HG02970 (cell line): ENCODE results near the gene OR4A16.

ENCODE experiments used
- ATAC-seq: cut with Tn5 transposase; IDR thresholded peaks from one replicate; pipeline ENCODE4 v1.9.1; 2021; ENCODE audit warnings: mild to moderate bottlenecking, moderate library complexity, moderate number of reproducible peaks; ENCODE audit not compliant: unreplicated experiment, low FRiP score

OR4A16 gene, protein sequence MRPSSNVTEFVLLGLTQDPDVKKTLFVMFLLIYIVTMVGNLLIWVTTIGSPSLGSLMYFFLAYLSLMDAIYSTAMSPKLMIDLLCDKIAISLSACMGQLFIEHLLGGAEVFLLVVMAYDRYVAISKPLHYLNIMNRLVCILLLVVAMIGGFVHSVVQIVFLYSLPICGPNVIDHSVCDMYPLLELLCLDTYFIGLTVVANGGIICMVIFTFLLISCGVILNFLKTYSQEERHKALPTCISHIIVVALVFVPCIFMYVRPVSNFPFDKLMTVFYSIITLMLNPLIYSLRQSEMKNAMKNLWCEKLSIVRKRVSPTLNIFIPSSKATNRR

DNA sequence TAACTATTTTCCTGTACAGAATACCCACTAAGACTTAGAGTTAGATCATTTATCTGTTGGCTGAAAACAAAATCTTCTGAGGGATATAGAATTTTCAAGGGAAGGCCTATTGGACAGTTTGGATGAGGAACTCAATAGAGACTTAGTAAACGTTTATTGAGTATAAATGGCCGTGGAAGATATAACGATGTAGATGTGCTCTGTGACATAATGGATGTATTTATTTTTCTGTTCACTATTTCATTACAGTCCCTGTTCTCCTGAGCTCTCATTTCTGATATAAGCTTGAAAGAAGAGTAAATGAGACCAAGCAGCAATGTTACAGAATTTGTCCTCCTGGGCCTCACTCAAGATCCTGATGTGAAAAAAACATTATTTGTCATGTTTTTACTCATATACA is at the start of gene OR4A16:
TSS of gene OR4A16 (plus strand) at position 301 of the 400 bp plus-strand sequence. CDS start at position 301, 0 bp downstream.
- ATAC-seq = no peak

DNA sequence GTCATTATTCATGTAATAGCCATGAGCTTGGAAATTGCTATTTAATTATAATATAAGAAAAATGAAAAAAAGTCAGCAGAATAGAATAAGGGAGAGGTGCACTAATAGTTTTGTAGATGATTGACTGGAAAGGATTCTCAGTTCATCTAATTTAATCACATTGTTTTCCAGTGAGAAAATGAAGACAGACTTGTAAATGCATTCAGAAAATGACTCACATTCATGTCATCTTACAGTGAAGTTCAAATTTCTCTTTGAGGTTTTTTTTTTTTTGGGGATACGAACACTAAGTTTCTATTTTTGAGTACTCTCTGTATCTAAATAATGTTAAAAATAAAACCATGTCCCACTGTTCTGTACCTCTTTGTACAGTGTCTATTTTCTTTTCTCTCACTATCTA is 18.5 kb upstream of the OR4A16 start:
- ATAC-seq = no peak

DNA sequence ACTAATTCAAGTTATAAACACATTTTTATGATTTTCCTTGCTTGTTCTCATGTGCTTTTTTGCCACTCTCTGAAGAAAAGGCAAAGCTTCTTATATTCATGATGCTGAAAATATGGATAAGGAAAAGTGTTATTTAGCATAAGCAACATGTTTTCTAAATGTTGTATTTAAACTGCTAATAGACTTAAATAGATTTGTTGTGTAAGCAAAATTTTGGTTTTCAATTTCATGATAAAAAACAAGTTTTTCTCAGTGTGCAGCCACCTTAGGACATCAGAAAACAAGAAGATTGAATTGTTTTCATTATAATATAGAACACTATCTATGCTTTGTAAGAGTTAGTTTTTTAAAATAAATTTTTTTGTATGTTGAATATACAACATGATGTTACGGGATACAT is 2.3 kb downstream of the OR4A16 start:
- no peak for ATAC-seq

DNA sequence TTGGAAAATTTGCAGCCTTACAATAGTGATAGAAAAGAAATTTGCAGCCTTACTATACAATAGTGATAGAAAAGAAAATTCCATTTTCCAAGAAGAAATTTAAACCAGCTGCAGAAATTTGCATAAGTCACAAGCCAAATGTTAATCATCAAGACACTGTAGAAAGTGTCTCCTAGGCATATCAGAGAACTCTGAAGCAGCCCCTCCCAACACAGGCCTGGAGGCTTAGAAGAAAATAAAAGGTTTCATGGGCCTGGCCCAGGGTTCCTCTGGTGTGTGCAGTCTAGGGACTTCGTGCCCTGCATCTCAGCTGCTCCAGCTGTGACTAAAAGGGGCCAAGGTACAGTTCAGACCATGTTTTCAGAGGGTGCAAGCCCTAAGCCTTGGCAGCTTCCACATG is 6.0 kb downstream of the OR4A16 start:
- ATAC-seq = no peak

DNA sequence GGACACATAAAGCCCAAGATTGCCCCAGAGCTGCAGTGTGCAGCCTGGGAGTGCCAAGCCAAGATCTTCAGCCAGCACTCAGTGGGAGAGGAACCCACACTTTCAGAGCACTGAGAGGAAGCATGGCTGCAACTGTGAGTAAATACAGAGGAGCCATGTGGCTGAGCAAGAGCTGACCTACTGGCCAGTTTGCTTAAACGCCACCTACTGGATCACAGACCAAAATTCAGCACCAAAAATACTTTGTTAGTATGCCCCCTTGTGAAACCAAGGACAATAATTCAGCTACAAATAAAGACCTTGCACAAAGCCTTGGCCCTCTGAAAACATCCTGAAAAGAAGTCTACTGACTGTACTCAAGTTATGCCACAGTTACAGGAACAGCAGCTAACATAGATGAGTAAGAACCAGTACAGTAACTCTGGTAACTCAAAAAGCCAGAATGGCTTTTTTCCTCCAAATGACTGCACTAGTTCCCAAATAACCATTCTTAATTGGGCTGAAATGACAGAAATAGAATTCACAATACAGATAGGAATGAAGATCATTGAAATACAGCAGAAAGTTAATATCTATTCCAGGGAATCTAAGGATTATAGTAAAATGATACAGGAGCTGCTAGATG is 14.7 kb downstream of the OR4A16 start:
- ATAC-seq = no peak

DNA sequence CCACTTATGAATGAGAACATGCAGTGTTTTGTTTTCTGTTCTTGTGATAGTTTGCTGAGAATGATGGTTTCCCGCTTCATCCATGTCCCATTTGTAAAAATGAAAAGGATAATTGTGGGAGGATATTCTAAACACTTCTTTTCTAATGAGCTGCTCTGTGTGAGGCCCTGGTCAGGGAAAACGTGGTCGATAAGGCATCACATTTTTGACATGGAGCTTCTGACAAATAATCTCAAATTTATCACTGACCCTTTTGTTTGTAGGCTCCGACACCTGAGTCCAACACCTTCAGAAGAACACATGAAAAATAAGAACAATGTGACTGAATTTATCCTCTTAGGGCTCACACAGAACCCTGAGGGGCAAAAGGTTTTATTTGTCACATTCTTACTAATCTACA is 24.7 kb downstream of the OR4A16 start, which contains the start of gene OR4A15:
TSS of gene OR4A15 (plus strand) at position 301 of the 400 bp plus-strand sequence. CDS start at position 301, 0 bp downstream.
- no peak for ATAC-seq
